OCI-LY3 (cell line): ENCODE results near the gene POLRMT.

ENCODE experiments used
- H2AFZ ChIP-seq: fragments of 200-600, 300-600 bp; shearing (Covaris generic); 2 replicates; pipeline ENCODE4 v1.6.0; 2014; ENCODE audit warnings: antibody characterized with exemption, low read depth, low read length
- H3K27ac ChIP-seq: fragments of 200-600, 300-600 bp; sonication (generic); 2 replicates; pipeline ENCODE4 v1.5.1; 2014; ENCODE audit warnings: mild to moderate bottlenecking, low read length, moderate library complexity, mixed read lengths
- H3K27me3 ChIP-seq: fragments of 200-600, 300-600 bp; sonication (generic); 2 replicates; pipeline ENCODE4 v1.6.1; 2014; ENCODE audit warnings: low read depth, low read length, mixed read lengths
- H3K36me3 ChIP-seq: fragments of 200-600, 300-600 bp; sonication (generic); replicated peaks from 2 replicates; pipeline ENCODE3; 2014; ENCODE audit warnings: low read depth, low read length, mixed read lengths
- H3K4me1 ChIP-seq: fragments of 300-600, 200-600 bp; sonication (generic); 2 replicates; pipeline ENCODE4 v1.6.1; 2014; ENCODE audit warnings: low read length, mixed read lengths
- H3K4me2 ChIP-seq: fragments of 200-600, 300-600 bp; sonication (generic); 2 replicates; pipeline ENCODE4 v1.6.1; 2014; ENCODE audit warnings: low read length, mixed read lengths
- H3K4me3 ChIP-seq: fragments of 300-600, 200-600 bp; sonication (generic); 2 replicates; pipeline ENCODE4 v1.5.1; 2014; ENCODE audit warnings: antibody characterized with exemption, mild to moderate bottlenecking, low read length, moderate library complexity
- H3K79me2 ChIP-seq: fragments of 300-600, 200-600 bp; shearing (Covaris generic); 2 replicates; pipeline ENCODE4 v1.6.1; 2014; ENCODE audit warnings: mild to moderate bottlenecking, low read length, mixed read lengths
- H3K9ac ChIP-seq: fragments of 300-600, 200-600 bp; shearing (Covaris generic); 2 replicates; pipeline ENCODE4 v1.6.0; 2014; ENCODE audit warnings: mild to moderate bottlenecking, low read length, moderate library complexity
- H3K9me3 ChIP-seq: fragments of 200-600, 300-600 bp; shearing (Covaris generic); 2 replicates; pipeline ENCODE4 v1.6.1; 2014; ENCODE audit warnings: low read length, mixed read lengths; ENCODE audit not compliant: insufficient read depth
- H4K20me1 ChIP-seq: fragments of 200-600, 300-600 bp; sonication (generic); 2 replicates; pipeline ENCODE4 v1.6.1; 2016; ENCODE audit warnings: low read length, mixed read lengths; ENCODE audit not compliant: insufficient read depth
- CTCF ChIP-seq: fragments of 200-600, 300-600 bp; sonication (generic); IDR thresholded peaks from 2 replicates; pipeline ENCODE4 v1.5.1; 2014; ENCODE audit warnings: antibody characterized with exemption, low read length, low read depth
- EZH2phosphoT487 ChIP-seq: fragments of 200-600 bp; shearing (Covaris generic); IDR thresholded peaks from 2 replicates; pipeline ENCODE4 v1.6.1; 2018; ENCODE audit warnings: antibody characterized with exemption, mixed run types, low read depth

Gene POLRMT

DNA sequence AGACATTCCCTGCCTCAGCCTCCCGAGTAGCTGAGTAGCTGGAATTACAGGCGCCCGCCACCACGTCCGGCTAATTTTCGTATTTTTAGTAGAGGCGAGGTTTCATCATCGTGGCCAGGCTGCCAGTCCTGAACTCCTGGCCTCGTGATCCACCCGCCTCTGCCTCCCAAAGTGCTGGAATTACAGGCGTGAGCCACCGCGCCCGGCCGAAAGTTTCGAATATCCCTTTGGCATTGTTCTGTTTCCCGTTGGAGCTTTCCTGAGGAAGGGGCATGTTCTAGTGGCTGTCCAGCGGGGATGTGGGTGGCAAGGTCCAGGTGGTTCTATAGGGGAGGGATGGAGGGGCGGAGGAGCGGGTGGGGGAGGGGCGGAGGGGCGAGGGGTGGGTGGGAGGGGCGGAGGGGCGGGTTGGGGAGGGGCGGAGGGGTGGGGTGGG, 63.1 kb downstream of the POLRMT start:
- Histone ChIP-seq H3K27me3 (no peaks in the 10 kb centered on the region), H3K36me3 (peaks cover 17% of the 10 kb centered on the region), H3K4me1 (peaks cover 17% of the 10 kb centered on the region), H2AFZ (no peak overlapping the region), H3K79me2 (peaks cover 29% of the 10 kb centered on the region), H3K4me2 (no peak overlapping the region), H3K9me3 (no peaks in the 10 kb centered on the region), H3K9ac (no peak overlapping the region), H4K20me1 (peaks cover 22% of the 10 kb centered on the region), H3K27ac (no peak overlapping the region), H3K4me3 (no peak overlapping the region)
- TF ChIP-seq EZH2phosphoT487 (no peak), CTCF (no peak)

GRCh38 chr19:567296-567900, 65.9 kb downstream of the POLRMT start:
- Histone ChIP-seq H3K79me2 (peaks cover under 1% of the 10 kb centered on the region; the same call in 1 of the 2 replicates), H3K4me2 (no peak overlapping the region), H4K20me1 (no peaks in the 10 kb centered on the region), H3K9ac (no peak overlapping the region), H3K4me3 (no peak overlapping the region), H3K27ac (no peak overlapping the region), H3K9me3 (no peaks in the 10 kb centered on the region), H3K27me3 (no peaks in the 10 kb centered on the region), H2AFZ (no peak overlapping the region), H3K36me3 (peaks cover 16% of the 10 kb centered on the region), H3K4me1 (no peaks in the 10 kb centered on the region)
- TF ChIP-seq CTCF = no peak
- TF ChIP-seq EZH2phosphoT487 = no peak
